Adrenal gland (tissue), 12 donors: Measurements from ENCODE around the gene KCNQ4. TPM values are rescaled to one million over a fixed set of nuclear protein-coding genes. Genes with fewer than 3 reads are reported as not detected.

Experiments
- DNase-seq, 7 donors: peaks; one replicate each; pipeline ENCODE4 v3.0.0-alpha.2; 2019 to 2020
- H3K27ac ChIP-seq, 5 donors: fragments of 200-600 bp; sonication (generic) in 4 of 5; 1 replicate in 3 of 5; 2 replicates in 2 of 5; pipeline versions ENCODE4 v1.5.1 to v1.8.0; 2016 to 2020; ENCODE audit warnings: mild to moderate bottlenecking in 1 of 5
- H3K27me3 ChIP-seq: fragments of 200-600 bp; 2 replicates; pipeline ENCODE4 v1.8.0; 2021
- H3K36me3 ChIP-seq, 2 donors: fragments of 200-600 bp; replicated peaks in 1 of 2; 1 replicate in 1 of 2; 2 replicates in 1 of 2; pipeline versions ENCODE4 v1.5.1 to v1.8.0; 2018 to 2022
- H3K4me1 ChIP-seq, 2 donors: fragments of 200-600 bp; replicated peaks in 1 of 2; 1 replicate in 1 of 2; 2 replicates in 1 of 2; pipeline versions ENCODE4 v1.5.1 to v1.8.0; 2018 to 2021
- H3K4me3 ChIP-seq, 4 donors: fragments of 200-600 bp; sonication (generic) in 3 of 4; one replicate each; pipeline ENCODE4 v1.5.1; 2016 to 2018
- H3K9me3 ChIP-seq, 3 donors: fragments of 200-600 bp; sonication (generic) in 1 of 3; replicated peaks in 1 of 3; 1 replicate in 2 of 3; 2 replicates in 1 of 3; pipeline versions ENCODE4 v1.5.1 to v1.8.0; 2016 to 2021
- POLR2A ChIP-seq, 2 donors: fragments of 450-650 bp; IDR thresholded peaks; one replicate each; pipeline ENCODE4 v1.6.1; 2017; ENCODE audit warnings: antibody characterized with exemption in 2 of 2, mild to moderate bottlenecking in 2 of 2, moderate library complexity in 1 of 2
- WGBS, 4 donors: extraction: QIAGEN DNeasy Blood & Tissue Kit in 2 of 4; methylation state at CpG; one replicate each; pipeline versions ENCODE4 v1.1.5 to v1.1.7; 2013 to 2017; 5-methylcytosine and 5-hydroxymethylcytosine counted together
- intact Hi-C, 2 donors: fragments of 100-400 bp; cut with DNase I; formaldehyde crosslinking; loops; one replicate each; pipeline versions ENCODE4 v1.14.1 to v1.15.0; 2022 to 2023
- polyA plus RNA-seq, 3 donors: library from polyadenylated mRNA; stranded (reverse); fragments of 200-250 nt in 2 of 3; fragments of 350-450 nt in 1 of 3; fragmentation: Illumina TruSeq in 1 of 3; extraction: RNeasy Lipid Tissue Mini Kit (QIAGEN cat#74804) in 1 of 3; gene quantifications; one replicate each; pipeline ENCODE4 v1.2.3, GENCODE V29; 2013 to 2014
- total RNA-seq, 9 donors: library from RNA; depleted of rRNA in 4 of 9; stranded (reverse); fragments of >200 nt in 4 of 9; fragments of 120-200 nt in 1 of 9; fragmentation: NEBNext Ultra II Directional in 1 of 9; extraction: Animal tissue kit (Norgen Biotek cat#: 25700) in 1 of 9; gene quantifications; one replicate each; pipeline versions ENCODE4 v1.1.0 to v1.2.4, GENCODE V29; 2013 to 2023
- TF ChIP-seq, protein P1 (sequence below), 6 experiments: fragments of 450-650 bp in 4 of 6; fragments of 200-600 bp in 2 of 6; sonication (generic) in 1 of 6; IDR thresholded peaks; 1 replicate in 5 of 6; 2 replicates in 1 of 6; pipeline versions ENCODE4 v1.5.1 to v1.8.0; 2016 to 2021; ENCODE audit warnings: antibody characterized with exemption in 6 of 6, mild to moderate bottlenecking in 2 of 6, moderate library complexity in 1 of 6
- donor health status: healthy with polysubstance abuse.
- donor health status: Bipolar disorder and iron deficiency.
- donor health status: DM: yes; HTN: yes; CAD: no.
- donor health status: DM: no; HTN: no; CAD: no.
- donor health status: DM: no; HTN: no; CAD: no.
- donor health status: DM: yes; HTN: yes; CAD: no.

Gene KCNQ4
- total and polyA plus RNA-seq, 12 donors = 0.06 to 1.0 (median 0.29) TPM; not detected in 2

DNA sequence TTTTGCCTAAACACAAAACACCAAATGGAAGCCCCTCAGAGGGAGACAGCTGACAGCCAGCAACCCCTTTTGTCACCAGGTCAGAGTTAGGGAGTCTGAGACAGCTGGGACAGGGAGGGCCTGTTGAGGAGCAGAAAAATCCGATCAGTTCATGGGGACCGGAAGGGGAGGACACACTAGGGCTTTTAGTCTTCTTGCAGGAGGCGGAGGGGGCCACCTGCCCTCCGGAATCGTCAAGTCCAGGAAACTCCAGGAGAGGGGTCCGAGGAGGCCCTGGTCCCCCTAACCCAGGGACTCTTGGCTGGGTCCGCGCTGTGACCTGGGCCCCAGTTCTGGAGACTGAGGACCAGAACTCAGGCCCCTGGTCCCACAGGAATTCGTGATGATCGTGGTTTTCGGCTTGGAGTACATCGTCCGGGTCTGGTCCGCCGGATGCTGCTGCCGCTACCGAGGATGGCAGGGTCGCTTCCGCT, 34.2 kb downstream of the KCNQ4 start:
- WGBS, 4 donors = 71 to 100% (median 74%) methylated on average over 2 to 19 of the region's 19 CpGs
- Histone ChIP-seq H3K4me3 (peak overlapping the region in 1 of 4 donors; percentile 41), H3K9me3 (no peaks in the 10 kb centered on the region), H3K27ac (no peak overlapping the region), H3K36me3 (no peaks in the 10 kb centered on the region), H3K4me1 (no peaks in the 10 kb centered on the region), H3K27me3 (no peaks in the 10 kb centered on the region)
- DNase-seq = no peak
- no peak for TF ChIP-seq POLR2A (IDR thresholded peaks at IDR 0.05)
- TF ChIP-seq, protein P1, sequence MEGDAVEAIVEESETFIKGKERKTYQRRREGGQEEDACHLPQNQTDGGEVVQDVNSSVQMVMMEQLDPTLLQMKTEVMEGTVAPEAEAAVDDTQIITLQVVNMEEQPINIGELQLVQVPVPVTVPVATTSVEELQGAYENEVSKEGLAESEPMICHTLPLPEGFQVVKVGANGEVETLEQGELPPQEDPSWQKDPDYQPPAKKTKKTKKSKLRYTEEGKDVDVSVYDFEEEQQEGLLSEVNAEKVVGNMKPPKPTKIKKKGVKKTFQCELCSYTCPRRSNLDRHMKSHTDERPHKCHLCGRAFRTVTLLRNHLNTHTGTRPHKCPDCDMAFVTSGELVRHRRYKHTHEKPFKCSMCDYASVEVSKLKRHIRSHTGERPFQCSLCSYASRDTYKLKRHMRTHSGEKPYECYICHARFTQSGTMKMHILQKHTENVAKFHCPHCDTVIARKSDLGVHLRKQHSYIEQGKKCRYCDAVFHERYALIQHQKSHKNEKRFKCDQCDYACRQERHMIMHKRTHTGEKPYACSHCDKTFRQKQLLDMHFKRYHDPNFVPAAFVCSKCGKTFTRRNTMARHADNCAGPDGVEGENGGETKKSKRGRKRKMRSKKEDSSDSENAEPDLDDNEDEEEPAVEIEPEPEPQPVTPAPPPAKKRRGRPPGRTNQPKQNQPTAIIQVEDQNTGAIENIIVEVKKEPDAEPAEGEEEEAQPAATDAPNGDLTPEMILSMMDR (IDR thresholded peaks at IDR 0.05) = no peak
- intact Hi-C loops = no loop called here

DNA sequence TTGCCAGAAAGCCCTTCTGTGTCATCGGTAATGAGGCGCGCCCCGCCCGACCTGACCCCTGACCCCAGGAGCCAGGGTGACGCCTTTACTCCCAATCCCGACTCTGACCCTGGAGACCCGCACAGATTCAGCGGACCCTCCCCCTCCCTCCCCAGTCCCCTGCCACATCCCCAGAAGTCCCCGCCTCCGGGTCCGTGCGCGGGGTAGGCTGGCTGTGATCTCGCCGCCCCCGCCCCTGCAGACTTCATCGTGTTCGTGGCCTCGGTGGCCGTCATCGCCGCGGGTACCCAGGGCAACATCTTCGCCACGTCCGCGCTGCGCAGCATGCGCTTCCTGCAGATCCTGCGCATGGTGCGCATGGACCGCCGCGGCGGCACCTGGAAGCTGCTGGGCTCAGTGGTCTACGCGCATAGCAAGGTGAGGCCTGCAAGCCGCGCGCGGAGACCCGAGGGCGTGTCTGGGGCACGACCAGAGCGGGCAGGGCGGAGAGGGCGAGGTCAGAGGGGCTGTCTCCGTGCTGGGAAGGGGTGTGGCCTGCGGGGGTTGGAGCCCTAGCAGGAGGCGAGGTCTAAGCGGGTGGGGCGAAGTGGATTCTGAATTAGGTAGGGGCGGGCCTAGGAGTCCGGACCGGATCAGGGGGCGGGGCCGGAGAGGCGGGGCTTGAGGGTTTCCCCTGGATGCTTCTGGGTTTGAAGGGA, 34.8 kb downstream of the KCNQ4 start:
- no peaks in the 10 kb centered on the region for H3K36me3 ChIP-seq
- TF ChIP-seq, protein P1 (IDR thresholded peaks at IDR 0.05) = no peak
- no peak for TF ChIP-seq POLR2A (IDR thresholded peaks at IDR 0.05)
- 6 to 16% (median 9%) methylated on average over 22 to 59 of the region's 59 CpGs; no CpG with 5 or more reads in 1 of the 4 donors for WGBS, 4 donors
- no peaks in the 10 kb centered on the region for H3K27me3 ChIP-seq
- intact Hi-C loops = no loop called here
- H3K27ac ChIP-seq = no peak overlapping the region
- DNase-seq = peak in 5 of 7 donors; percentile 50 to 71 (median 55)
- H3K9me3 ChIP-seq = no peaks in the 10 kb centered on the region
- H3K4me3 ChIP-seq = peak overlapping the region in 1 of 4 donors; percentile 41
- no peaks in the 10 kb centered on the region for H3K4me1 ChIP-seq

DNA sequence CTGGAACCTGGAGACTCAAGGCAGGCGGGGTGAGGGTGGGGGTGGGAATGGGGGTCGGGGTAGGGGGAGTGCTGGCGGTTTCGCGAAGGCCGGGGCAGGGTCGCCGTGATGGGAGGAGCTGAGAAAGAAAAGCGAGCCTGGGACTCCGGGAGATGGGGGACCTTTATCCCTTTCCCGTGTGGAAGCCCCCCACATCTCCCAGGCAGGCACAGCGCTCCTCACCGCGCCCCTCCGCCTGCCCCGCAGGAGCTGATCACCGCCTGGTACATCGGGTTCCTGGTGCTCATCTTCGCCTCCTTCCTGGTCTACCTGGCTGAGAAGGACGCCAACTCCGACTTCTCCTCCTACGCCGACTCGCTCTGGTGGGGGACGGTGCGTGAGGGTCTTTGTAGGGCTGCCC, 35.5 kb downstream of the KCNQ4 start:
- no peaks in the 10 kb centered on the region for H3K4me1 ChIP-seq
- H3K27me3 ChIP-seq = no peaks in the 10 kb centered on the region
- DNase-seq = no peak
- intact Hi-C loops = no loop called here
- H3K36me3 ChIP-seq = no peaks in the 10 kb centered on the region
- 59 to 63% (median 61%) methylated on average over 23 to 26 of the region's 26 CpGs for WGBS, 4 donors
- no peaks in the 10 kb centered on the region for H3K9me3 ChIP-seq
- H3K4me3 ChIP-seq = no peak overlapping the region
- TF ChIP-seq, protein P1 (IDR thresholded peaks at IDR 0.05) = no peak
- no peak for TF ChIP-seq POLR2A (IDR thresholded peaks at IDR 0.05)
- no peak overlapping the region for H3K27ac ChIP-seq

DNA sequence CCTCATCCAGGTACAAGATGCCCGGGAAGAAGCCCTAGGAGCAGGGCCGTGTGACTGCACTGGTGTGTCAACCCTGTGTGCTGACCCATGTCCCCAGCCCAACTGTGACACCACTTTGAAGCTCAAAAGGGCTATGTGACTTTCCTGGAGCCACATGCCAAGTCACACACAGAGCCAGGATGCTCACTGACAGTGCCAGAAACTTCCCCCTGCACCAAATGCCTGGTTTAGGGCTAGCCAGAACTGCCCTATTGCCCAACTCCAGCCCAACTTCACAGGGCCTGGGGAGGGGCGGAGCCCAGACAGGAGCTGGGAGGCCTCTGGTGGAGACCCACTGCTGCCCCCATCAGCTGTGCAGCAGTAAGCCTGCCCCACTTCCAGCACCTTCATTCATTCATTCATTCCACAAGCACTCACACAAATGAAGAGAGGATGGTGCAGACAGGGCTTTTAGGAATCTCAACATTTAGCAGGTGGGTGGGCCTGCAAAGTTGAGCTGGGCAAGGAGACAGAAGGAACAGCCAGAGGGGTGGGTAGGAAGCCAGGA, 36.7 kb downstream of the KCNQ4 start:
- intact Hi-C loops = no loop called here

More for the DNA sequence above, 36.7 kb downstream of the KCNQ4 start:
- Histone ChIP-seq H3K9me3 (no peaks in the 10 kb centered on the region), H3K27me3 (no peaks in the 10 kb centered on the region), H3K27ac (no peak overlapping the region), H3K36me3 (no peaks in the 10 kb centered on the region), H3K4me1 (no peaks in the 10 kb centered on the region), H3K4me3 (no peak overlapping the region)
- no peak for DNase-seq
- TF ChIP-seq, protein P1 (IDR thresholded peaks at IDR 0.05) = no peak
- WGBS, 4 donors = 83 to 91% (median 86%) methylated on average over 1 to 3 of the region's 3 CpGs
